D721Med (cell line): Measurements from ENCODE around the gene AIMP2.
"Not testable (repeated sequence)": the region's sequence is repeated elsewhere in the genome, so short reads cannot be mapped to it uniquely, and the experiment has no call there.

Experiments
- DNase-seq: peaks from one replicate; pipeline ENCODE4 v3.0.0; 2011; ENCODE audit warnings: low spot score; ENCODE audit not compliant: insufficient read length
- FAIRE-seq: peaks from 2 replicates; lab custom pipeline; 2011; peaks lifted over from hg19 to GRCh38; lab: Jason Lieb, UNC
- TF ChIP-seq, protein P1 (sequence below): IDR thresholded peaks from 2 replicates; pipeline ENCODE4 v1.5.1; 2012; ENCODE audit warnings: mild to moderate bottlenecking, control low read depth; ENCODE audit not compliant: insufficient read depth; ENCODE audit errors: missing control alignments

The AIMP2 gene

DNA sequence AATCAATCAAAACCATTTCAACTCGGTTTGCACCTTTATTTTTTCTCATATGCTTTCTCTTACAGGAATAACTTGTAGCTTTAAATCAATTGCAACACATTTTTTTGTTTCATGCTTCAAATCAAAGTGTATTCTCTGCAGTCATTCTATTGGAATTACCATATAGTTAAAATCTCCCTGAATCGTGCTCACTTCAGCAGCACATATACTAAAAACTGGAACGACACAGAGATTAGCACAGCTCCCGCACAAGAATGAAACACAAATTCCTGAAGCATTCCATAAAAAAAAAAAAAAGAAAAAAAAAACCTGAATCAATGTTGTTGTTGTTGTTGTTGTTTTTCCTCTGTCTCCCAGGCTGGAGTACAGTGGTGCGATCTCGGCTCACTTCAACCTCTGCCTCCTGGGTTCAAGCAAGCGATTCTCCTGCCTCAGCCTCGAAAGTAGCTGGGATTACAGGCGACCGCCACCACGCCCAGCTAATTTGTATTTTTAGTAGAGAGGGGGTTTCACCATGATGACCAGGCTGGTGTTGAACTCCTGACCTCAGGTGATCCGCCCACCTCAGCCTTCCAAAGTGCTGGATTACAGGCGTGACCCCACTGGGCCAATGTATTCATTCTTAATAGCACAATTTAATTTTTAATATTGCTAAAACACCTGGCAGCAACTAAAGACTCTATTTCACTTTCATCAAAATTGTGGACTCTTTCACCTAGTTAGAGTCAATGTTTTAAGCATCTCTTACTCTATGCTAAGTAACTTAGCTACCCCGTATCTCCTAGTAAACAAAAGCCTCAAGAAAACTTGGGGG lies 48.5 kb downstream of the AIMP2 start:
- TF ChIP-seq, protein P1, sequence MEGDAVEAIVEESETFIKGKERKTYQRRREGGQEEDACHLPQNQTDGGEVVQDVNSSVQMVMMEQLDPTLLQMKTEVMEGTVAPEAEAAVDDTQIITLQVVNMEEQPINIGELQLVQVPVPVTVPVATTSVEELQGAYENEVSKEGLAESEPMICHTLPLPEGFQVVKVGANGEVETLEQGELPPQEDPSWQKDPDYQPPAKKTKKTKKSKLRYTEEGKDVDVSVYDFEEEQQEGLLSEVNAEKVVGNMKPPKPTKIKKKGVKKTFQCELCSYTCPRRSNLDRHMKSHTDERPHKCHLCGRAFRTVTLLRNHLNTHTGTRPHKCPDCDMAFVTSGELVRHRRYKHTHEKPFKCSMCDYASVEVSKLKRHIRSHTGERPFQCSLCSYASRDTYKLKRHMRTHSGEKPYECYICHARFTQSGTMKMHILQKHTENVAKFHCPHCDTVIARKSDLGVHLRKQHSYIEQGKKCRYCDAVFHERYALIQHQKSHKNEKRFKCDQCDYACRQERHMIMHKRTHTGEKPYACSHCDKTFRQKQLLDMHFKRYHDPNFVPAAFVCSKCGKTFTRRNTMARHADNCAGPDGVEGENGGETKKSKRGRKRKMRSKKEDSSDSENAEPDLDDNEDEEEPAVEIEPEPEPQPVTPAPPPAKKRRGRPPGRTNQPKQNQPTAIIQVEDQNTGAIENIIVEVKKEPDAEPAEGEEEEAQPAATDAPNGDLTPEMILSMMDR: no peak
- FAIRE-seq: no peak
- no peak for DNase-seq

DNA sequence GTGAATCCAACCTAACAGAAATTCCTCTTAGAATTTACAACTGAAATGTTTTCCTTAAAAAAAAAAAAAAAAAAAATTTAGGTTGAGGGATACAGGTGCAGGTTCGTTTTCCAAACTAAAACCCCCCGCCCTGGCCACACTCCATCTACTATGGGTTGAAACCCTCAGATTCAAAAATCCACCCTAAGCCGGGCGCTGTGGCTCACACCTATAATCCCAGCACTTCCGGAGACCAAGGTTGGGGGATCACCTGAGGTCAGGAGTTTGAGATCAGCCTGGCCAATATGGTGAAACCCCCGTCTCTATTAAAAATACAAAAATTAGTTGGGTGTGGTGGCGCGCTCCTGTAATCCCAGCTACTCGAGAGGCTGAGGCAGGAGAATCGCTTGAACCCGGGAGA lies 50.9 kb downstream of the AIMP2 start:
- FAIRE-seq: not testable (repeated sequence)

DNA sequence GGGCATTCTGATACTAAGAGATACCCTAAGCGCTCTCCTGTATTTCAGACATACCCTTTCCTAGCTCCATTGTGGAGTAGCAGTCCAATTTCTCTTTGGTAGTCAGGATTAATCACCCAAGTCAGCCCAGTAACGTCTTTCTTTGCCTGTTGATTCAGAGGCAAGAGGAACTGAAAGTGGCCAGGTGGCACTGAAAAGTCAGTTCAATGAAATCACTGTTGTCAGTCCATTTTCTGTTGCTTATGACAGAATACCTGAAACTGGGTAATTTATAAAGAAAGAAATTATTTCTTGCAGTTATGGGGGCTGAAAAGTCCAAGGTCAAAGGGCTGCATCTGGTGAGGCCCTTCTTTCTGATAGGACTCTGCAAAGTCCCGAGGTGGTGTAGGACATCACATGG lies 62.3 kb downstream of the AIMP2 start:
- FAIRE-seq (no peak), DNase-seq (no peak)
- TF ChIP-seq, protein P1: no peak

More for the DNA sequence above, 50.9 kb downstream of the AIMP2 start:
- DNase-seq: not testable (repeated sequence)
